T-helper 2 cell treated with Interferon-gamma antibody and Interleukin-4, amounts not matched to agents 100 ng/mL and 5 ng/mL, for 36 hours (primary cell): ENCODE results near the gene CHST5. TPM values are rescaled to one million over a fixed set of nuclear protein-coding genes. Genes with fewer than 3 reads are reported as not detected.

Experiments used
- intact Hi-C: fragments of 100-400 bp; cut with micrococcal nuclease; formaldehyde crosslinking; loops from one replicate; pipeline ENCODE4 v1.15.1; 2023
- total RNA-seq: library from RNA; stranded (reverse); gene quantifications from 2 replicates; pipeline ENCODE4 v1.2.3, GENCODE V29; 2022

The CHST5 gene
- not detected in 2 replicates for total RNA-seq

GRCh38 chr16:75535901-75536300, at the start of gene CHST5:
TSS of gene CHST5 (minus strand) at chr16:75536108. CDS start at chr16:75530384, 5,724 bp downstream.
- intact Hi-C loops = no loop called here

DNA sequence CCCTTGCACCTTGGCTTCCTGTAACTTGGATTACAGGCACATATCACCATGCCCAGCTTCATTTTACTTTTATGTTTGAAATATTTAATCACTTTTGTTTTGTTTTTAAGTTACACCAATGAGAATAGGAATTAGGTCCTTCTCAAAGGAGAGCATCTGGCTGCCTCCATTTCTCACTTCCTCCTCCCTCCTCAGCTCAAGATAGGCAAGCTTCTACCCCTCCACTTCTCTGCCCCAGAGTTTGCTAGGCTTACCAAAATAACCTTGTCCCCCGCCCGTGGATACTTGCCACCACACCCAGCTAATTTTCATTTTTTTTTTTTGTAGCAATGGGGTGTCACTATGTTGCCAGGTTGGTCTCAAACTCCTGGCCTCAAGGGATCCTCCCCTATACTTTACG, 48.2 kb upstream of the CHST5 start:
- intact Hi-C loops = no loop called here

DNA sequence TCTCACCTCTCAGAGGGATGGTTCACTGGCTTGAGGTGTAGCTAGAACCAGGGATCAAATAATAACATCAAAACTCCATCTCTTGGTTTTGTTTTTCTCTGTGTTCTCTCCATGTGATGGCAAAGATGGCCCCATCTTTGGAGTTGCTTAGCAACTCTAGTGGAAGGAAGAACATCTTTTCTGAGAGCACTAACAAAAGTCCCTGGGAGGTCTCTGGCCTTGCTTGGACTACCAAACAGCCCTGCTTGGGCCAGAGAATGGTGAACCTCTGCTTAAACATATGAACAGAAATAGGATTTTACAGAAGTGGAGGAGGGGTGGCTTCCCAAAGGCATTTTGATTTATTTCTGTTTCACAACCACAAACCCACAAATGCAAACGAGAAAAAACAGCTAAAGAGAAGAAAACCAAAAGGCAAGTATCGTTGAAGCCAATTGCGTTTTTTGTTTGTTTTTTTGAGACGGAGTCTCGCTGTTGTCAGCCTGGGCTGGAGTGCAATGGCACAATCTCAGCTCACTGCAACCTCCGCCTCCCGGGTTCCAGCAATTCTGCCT, 43.5 kb upstream of the CHST5 start:
- intact Hi-C loops = no loop called here

DNA sequence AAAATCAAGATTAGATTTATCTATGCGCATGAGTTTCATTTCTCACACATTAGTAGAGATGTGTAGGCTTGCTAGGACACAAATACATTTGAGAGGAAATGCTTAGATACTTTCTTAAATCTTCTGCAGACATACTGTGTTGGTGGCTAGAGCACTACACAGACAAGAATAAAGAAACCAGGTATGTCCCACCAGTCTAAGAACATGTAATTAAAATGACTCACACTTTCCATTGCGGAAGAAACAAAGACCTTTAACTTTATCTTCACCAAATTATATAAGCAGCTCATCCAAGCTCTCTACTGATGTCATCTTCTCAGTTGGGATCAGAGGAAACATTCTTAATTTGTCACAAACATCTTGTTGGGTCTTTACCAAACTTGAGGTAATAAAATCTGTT, 42.8 kb upstream of the CHST5 start:
- intact Hi-C loops = no loop called here

DNA sequence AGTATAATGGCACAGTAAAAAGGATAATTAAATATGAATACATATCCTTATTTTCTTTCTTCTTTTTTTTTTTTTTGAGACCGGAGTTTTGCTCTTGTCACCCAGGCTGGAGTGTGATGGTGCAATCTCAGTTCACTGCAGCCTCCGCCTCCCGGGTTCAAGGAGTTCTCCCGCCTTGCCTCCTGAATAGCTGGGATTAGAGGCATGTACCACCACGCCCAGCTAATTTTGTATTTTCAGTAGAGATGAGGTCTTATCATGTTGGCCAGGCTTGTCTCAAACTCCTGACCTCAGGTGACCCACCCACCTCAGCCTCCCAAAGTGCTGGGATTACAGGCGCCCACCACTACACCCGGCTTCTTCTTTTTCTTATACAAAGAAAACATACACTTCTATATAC, 42.3 kb upstream of the CHST5 start:
- intact Hi-C loops = no loop called here

- intact Hi-C loops = no loop called here
These were observed 40.5 kb upstream of the CHST5 start for GRCh38 chr16:75576384-75576811.

- intact Hi-C loops = no loop called here
These were observed 40.0 kb upstream of the CHST5 start for GRCh38 chr16:75575958-75576357.

- intact Hi-C loops = no loop called here
These were observed 38.0 kb upstream of the CHST5 start for GRCh38 chr16:75573955-75574354.

- intact Hi-C loops = no loop called here
These were observed 37.1 kb upstream of the CHST5 start for GRCh38 chr16:75572864-75573542.

DNA sequence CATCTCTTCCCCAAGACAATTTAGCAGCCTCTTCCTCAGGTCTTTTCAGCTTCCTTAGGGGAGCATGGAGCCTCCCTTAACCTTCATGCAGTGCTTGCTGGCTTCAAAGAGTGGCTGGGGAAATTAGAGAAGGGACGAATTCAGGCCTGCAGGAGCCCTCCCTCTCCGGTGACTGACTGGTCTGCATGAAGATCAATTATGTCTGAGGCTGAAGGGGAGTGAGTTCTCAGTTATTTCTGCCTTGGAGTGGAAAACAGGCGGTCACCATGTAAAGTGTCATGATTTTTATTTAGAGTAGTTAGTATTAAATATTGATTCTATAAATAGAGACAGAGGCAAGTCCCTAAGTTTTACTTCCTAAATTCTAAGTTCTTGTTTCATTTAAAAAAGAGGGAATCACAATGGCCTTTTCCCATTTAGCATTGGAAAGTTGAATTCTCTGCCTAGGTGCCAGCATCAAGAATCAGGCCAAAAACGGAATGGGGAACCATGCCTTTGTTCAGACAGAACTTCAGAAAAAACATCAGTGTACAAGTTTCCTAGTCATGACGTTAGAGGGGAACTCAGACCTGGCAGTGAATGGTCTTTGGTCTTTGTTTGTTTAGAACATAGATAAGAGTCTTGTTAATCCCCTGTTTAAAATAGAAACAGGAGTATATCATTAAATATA, 34.6 kb upstream of the CHST5 start:
- intact Hi-C loops = no loop called here

DNA sequence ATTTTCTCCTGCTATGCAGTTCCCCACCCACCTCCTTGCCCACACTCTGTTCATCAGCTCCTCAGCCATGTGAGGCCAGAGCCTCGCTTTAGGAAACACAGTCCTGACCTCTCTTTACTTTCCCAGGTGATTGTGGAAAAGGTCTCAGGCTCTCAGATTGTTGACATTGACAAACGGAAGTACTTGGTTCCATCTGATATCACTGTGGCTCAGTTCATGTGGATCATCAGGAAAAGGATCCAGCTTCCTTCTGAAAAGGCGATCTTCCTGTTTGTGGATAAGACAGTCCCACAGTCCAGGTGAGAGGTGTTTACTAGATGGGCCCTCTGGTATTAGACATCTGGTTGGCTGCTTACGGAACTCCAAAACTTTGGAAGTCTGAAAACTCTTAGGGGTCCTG, 32.0 kb upstream of the CHST5 start:
- intact Hi-C loops = loop anchor here (2.0 to 10.0 kb wide), 5 partner anchors 27 to 963 kb away; partner anchors contain the start of genes GLG1, RFWD3 and TMEM170A

GRCh38 chr16:75566758-75567255, 30.9 kb upstream of the CHST5 start:
- intact Hi-C loops = loop anchor here (1.0 to 10.0 kb wide), 12 partner anchors 11 to 962 kb away; partner anchors contain the start of genes ADAT1, CFDP1, GLG1 and KARS1

DNA sequence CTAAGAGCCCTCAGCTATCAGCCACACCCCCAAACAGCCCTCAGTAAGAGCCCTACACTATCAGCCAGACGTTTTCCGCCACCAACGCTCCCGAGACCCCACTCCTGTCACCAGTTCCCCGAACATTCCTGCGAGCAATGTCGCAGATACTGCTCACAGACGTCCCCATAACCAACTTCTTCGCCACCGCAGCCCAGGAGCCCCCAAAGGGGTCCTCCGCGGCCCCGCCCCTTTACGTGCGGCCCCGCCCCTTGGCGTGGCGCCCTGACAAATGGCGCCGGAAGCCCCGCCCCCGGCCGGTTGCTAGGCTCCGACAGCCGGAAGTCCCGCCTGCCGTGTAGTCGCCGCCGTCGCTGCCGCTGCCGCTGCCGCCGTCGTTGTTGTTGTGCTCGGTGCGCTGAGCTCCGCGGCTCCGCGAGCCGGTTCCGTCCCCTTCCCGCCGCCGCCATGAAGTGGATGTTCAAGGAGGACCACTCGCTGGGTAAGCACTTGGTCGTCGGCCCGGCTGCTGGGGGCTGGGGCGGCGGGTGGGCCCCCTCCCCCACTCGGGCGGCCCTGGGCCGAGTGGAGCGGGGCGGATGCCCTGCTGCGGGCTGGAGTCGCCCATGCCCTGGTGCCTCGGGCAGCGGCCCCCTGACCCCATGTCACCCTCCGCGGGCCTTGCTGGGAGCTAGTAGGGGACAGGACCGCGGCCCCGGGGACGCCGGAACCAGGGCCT, 30.3 kb upstream of the CHST5 start, which contains the start of gene GABARAPL2:
Gene GABARAPL2 (plus strand): TSS at position 340 of the 718 bp plus-strand sequence. CDS start 108 bp downstream, at position 448.
- intact Hi-C loops = loop anchor here (1.0 to 10.0 kb wide), 12 partner anchors 10 to 961 kb away; partner anchors contain the start of genes ADAT1, CFDP1, GLG1 and KARS1

DNA sequence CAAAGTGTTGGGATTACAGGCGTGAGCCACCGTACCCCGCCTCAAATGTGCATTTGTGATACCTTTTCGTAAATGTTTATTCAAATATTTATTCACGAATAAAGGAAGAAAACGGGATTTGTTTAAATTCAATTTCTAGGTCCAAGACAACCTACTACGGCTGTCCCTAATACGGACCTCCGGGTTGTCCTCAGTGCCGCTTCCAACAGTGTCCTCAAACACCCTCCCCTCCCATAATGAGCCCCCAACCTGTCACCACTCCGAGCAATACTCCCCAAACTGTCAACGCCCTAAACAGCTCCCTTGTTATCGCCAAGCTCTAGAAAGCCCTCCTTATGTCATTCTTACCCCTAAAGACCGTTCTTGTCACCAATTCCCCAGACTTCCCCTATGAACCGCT, 29.7 kb upstream of the CHST5 start:
- intact Hi-C loops = loop anchor here (1.0 to 10.0 kb wide), 13 partner anchors 9 to 1625 kb away; partner anchors contain the start of genes ADAT1, CFDP1, GLG1 and KARS1

GRCh38 chr16:75559564-75560372, 23.9 kb upstream of the CHST5 start:
- intact Hi-C loops = loop anchor here (10.0 kb wide), 1 partner anchor 955 kb away; the partner anchor contains the start of gene GLG1

- intact Hi-C loops = no loop called here
These were observed 23.0 kb upstream of the CHST5 start for GRCh38 chr16:75558846-75559401.

DNA sequence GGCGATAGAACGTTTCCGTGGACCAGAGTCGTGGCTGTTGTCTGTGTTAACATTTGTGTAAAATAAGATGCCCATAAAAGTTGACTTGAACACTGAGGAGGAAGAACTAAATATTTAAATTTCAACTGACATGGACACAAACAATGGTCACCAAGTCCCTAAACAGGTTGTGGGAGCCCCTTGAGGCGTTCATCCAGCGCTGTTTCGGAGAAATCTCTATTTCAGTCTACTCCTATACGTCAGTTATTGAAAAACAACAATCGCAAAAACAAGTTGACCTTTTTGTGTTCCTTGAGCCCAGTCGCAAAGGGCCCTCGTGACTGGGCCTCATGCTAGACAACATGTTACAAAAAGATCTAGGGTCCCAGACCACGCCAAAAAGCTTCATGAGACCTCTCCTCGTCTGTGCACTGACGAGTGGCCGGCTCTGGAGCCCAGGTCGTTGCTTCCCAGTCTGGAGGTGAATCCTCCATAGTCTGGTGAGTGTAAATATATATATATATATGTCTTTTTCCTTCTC, 20.6 kb upstream of the CHST5 start:
- intact Hi-C loops = loop anchor here (1.0 to 2.0 kb wide), 6 partner anchors 10 to 1634 kb away; partner anchors contain the start of genes ADAT1, GABARAPL2, KARS1 and MON1B

DNA sequence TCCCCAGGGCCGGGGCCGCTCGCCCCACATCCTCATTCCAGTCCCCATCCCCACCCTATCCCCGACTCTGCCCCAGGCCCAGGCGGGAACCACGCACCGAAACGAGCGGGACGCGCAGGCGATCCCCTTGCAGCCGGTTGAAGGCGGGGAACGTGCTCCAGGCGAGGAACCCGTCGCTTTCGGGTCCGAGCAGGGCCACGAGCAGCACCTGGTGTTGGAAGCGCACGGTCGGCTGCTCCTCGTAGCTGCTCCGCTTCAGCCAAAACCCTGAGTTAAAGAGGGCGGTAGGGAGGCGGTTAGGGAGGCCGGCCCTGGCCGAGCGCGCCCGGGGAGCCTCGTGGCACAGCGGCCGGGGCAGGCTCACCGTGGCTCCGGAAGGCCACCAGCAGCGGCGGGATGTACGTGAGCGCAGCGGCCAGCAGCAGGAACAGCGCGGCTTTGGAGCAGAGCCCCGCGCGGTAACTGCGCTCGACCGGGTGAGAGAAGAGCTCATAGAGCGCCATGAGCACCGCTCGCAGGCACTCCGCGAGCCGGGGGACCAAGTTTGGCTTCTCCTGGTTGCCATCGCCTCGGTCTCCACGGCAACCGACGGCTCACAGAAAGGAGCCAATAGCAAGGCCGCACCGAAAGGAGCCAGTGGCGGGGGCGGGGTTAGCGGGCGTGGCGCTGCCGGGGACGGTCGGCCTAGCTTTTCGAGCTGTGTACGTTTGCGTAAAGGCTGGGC, 20.0 kb upstream of the CHST5 start, which contains the start of gene TMEM231:
Gene TMEM231 (minus strand): TSS at position 546 of the 724 bp plus-strand sequence. CDS start 43 bp downstream, at position 503.
- intact Hi-C loops = loop anchor here (1.0 to 2.0 kb wide), 6 partner anchors 10 to 1635 kb away; partner anchors contain the start of genes ADAT1, GABARAPL2, KARS1 and MON1B
